Fibroblast of pulmonary artery (primary cell): ENCODE data around the gene EXT2.

Source experiments
- DNase-seq: peaks from one replicate; pipeline ENCODE4 v3.0.0-alpha.2; 2010; ENCODE audit warnings: low read depth
- H3K4me3 ChIP-seq: replicated peaks from 2 replicates; pipeline ENCODE4 v1.5.1; 2011; ENCODE audit warnings: low read depth, mild to moderate bottlenecking, control low read depth, low read length, moderate library complexity
- CTCF ChIP-seq: IDR thresholded peaks from 2 replicates; pipeline ENCODE4 v1.5.1; 2011; ENCODE audit warnings: mild to moderate bottlenecking, control low read depth, low read length, inconsistent platforms; ENCODE audit errors: missing control alignments

The EXT2 gene

GRCh38 chr11:44171518-44171917, 76.0 kb downstream of the EXT2 start:
- DNase-seq: no peak
- no peak for TF ChIP-seq CTCF

GRCh38 chr11:44172966-44173365, 77.5 kb downstream of the EXT2 start:
- no peak for DNase-seq
- no peak for TF ChIP-seq CTCF

More at GRCh38 chr11:44171518-44171917, 76.0 kb downstream of the EXT2 start:
- H3K4me3 ChIP-seq: no peak overlapping the region

GRCh38 chr11:44174842-44175241, 79.4 kb downstream of the EXT2 start:
- TF ChIP-seq CTCF: no peak
- no peak overlapping the region for H3K4me3 ChIP-seq
- DNase-seq: no peak

More at GRCh38 chr11:44172966-44173365, 77.5 kb downstream of the EXT2 start:
- H3K4me3 ChIP-seq: no peak overlapping the region

- H3K4me3 ChIP-seq: no peak overlapping the region
- TF ChIP-seq CTCF: no peak
- no peak for DNase-seq
Observed at GRCh38 chr11:44176546-44177213, 81.2 kb downstream of the EXT2 start.

- H3K4me3 ChIP-seq: no peak overlapping the region
- TF ChIP-seq CTCF: no peak
- DNase-seq: no peak
Observed at GRCh38 chr11:44177905-44178304, 82.4 kb downstream of the EXT2 start.

GRCh38 chr11:44178381-44178780, 82.9 kb downstream of the EXT2 start:
- DNase-seq: peak; percentile 21
- peak; percentile 14 for TF ChIP-seq CTCF
- no peak overlapping the region for H3K4me3 ChIP-seq

- no peak for DNase-seq
- TF ChIP-seq CTCF: no peak
- no peak overlapping the region for H3K4me3 ChIP-seq
Observed at GRCh38 chr11:44179173-44179572, 83.7 kb downstream of the EXT2 start.
